ENCODE results near the gene EME1.

Gene EME1

GRCh38 chr17:50428831-50429424 lies 55.9 kb downstream of the EME1 start:
- no peak for TF ChIP-seq CTCF (IDR thresholded peaks at IDR 0.05; ENCODE audit: borderline replicate concordance, insufficient read depth, low read depth, low read length)
- no peak overlapping the region for H3K4me3 ChIP-seq (ENCODE audit: low read depth, low read length)

GRCh38 chr17:50429793-50430192 lies 56.8 kb downstream of the EME1 start:
- H3K4me3 ChIP-seq (ENCODE audit: low read depth, low read length), result no peak overlapping the region
- no peak for TF ChIP-seq CTCF (IDR thresholded peaks at IDR 0.05; ENCODE audit: borderline replicate concordance, insufficient read depth, low read depth, low read length)
